Measurements from ENCODE around the gene SLC39A10. TPM values are rescaled to one million over a fixed set of nuclear protein-coding genes. Genes with fewer than 3 reads are reported as not detected.

Gene SLC39A10
- total and polyA plus RNA-seq, 2 of the 4 experiments (the other 2 are of a cell fraction) = 17.6 to 64.7 TPM

- H3K9me1 ChIP-seq (ENCODE audit: insufficient read depth, low read length) = no peaks in the 10 kb centered on the region
- no peak overlapping the region for H2BK15ac ChIP-seq (ENCODE audit: low read depth, low read length)
- intact Hi-C loops (cut with micrococcal nuclease) (no loop called here), dilution Hi-C loops (cut with HindIII; ENCODE audit: low sequenced_read_pairs, unreplicated experiment) (no loop called here), in situ Hi-C loops (cut with MboI; ENCODE audit: low sequenced_read_pairs) (no loop called here)
- no TSS peak for BruUV-seq (replicated peaks)
- no peak overlapping the region for H4K8ac ChIP-seq (ENCODE audit: low read depth in 2 of 2, low read length in 2 of 2)
- no peak overlapping the region for H3K4me3 ChIP-seq (ENCODE audit: insufficient read depth, low read depth, low read length)
- no peak overlapping the region for H2BK120ac ChIP-seq (ENCODE audit: low read depth, low read length)
- no peaks in the 10 kb centered on the region for H3K36me3 ChIP-seq (ENCODE audit: control insufficient read depth, insufficient read depth, low read length)
- no peak overlapping the region for H2AK5ac ChIP-seq (ENCODE audit: low read depth, low read length)
- ChIA-PET POLR2A (ENCODE audit: unreplicated experiment) (no interaction called here), CTCF (no interaction called here)
- no peaks in the 10 kb centered on the region for H3K9me3 ChIP-seq (ENCODE audit: control insufficient read depth, insufficient read depth, low read length)
- no peak overlapping the region for H3K27ac ChIP-seq (ENCODE audit: insufficient read depth, low read length)
- no peak overlapping the region for H3K56ac ChIP-seq (ENCODE audit: extremely low read depth, insufficient read depth, low read length)
- no peak for TF ChIP-seq FOS (IDR thresholded peaks at IDR 0.05; ENCODE audit: low read depth, low read length)
- no peak for TF ChIP-seq POLR2A (IDR thresholded peaks at IDR 0.05; ENCODE audit: low read depth, low read length)
- no peak for TF ChIP-seq CEBPB (IDR thresholded peaks at IDR 0.05; ENCODE audit: low read depth, low read length)
- TF ChIP-seq NFE2L2 (IDR thresholded peaks at IDR 0.05; ENCODE audit: low read depth, low read length) = no peak
- no peak for TF ChIP-seq CHD1 (IDR thresholded peaks at IDR 0.05; ENCODE audit: low read depth, low read length)
- TF ChIP-seq RCOR1 (IDR thresholded peaks at IDR 0.05; ENCODE audit: insufficient replicate concordance, low read length) = no peak
- WGBS, 2 experiments (ENCODE audit: extremely low coverage in 2 of 2, insufficient read length in 1 of 2) = 100% methylated on average over 1 of the region's 5 CpGs; no CpG with 5 or more reads in 1 of the 2 experiments
- no peak overlapping the region for H3K23ac ChIP-seq (ENCODE audit: low read depth, low read length)
- H3K14ac ChIP-seq (replicated peaks; ENCODE audit: low read depth, low read length) = no peak overlapping the region
- H2AFZ ChIP-seq (replicated peaks; ENCODE audit: low read length, poor library complexity) = no peak overlapping the region
- no peak overlapping the region for H3K9ac ChIP-seq (ENCODE audit: low read depth, low read length)
- H4K5ac ChIP-seq (ENCODE audit: low read depth, low read length) = no peak overlapping the region
- no peak overlapping the region for H3K4me2 ChIP-seq (ENCODE audit: low read depth, low read length)
- ATAC-seq (ENCODE audit: low read depth) (no peak), DNase-seq (no peak)
- no peak overlapping the region for H2BK20ac ChIP-seq (ENCODE audit: low read depth, low read length)
- H3K4me1 ChIP-seq (ENCODE audit: control insufficient read depth, insufficient read depth, low read length) = peaks cover 4% of the 10 kb centered on the region
- H3K4ac ChIP-seq (ENCODE audit: low read depth, low read length) = no peak overlapping the region
- no peak overlapping the region for H3K18ac ChIP-seq (ENCODE audit: low read depth, low read length)
- no peak overlapping the region for H4K91ac ChIP-seq (ENCODE audit: insufficient read depth, low read depth, low read length)
- no peak overlapping the region for H2AK9ac ChIP-seq (replicated peaks; ENCODE audit: low read depth, low read length, poor library complexity)
- H4K20me1 ChIP-seq (ENCODE audit: insufficient read depth, low read length) = no peaks in the 10 kb centered on the region
- H3K27me3 ChIP-seq (ENCODE audit: control insufficient read depth, insufficient read depth, low read length) = no peaks in the 10 kb centered on the region
- no peaks in the 10 kb centered on the region for H3K79me1 ChIP-seq (ENCODE audit: low read depth in 1 of 2, low read length in 2 of 2)
- no peak overlapping the region for H2BK5ac ChIP-seq (ENCODE audit: low read depth, low read length, poor library complexity, severe bottlenecking)
Measured at GRCh38 chr2:195648787-195649186, 8.2 kb upstream of the SLC39A10 start.

All from IMR-90 (cell line).